Stimulated activated CD4-positive, alpha-beta T cell treated with anti-CD3 and anti-CD28 coated beads, Interleukin-15, amount 100 ng/mL, for 1 hour (primary cell): ENCODE measurements around the gene FAM135A.
"Not testable (repeated sequence)": the region's sequence is repeated elsewhere in the genome, so short reads cannot be mapped to it uniquely, and the experiment has no call there.

Experiments used
- DNase-seq, 2 donors: peaks; one replicate each; pipeline ENCODE4 v3.0.0-alpha.2; 2020; ENCODE audit warnings: low read depth in 1 of 2, low spot score in 1 of 2

The FAM135A gene

GRCh38 chr6:70396163-70396562 is 17.1 kb upstream of the FAM135A start:
- no peak for DNase-seq

DNA sequence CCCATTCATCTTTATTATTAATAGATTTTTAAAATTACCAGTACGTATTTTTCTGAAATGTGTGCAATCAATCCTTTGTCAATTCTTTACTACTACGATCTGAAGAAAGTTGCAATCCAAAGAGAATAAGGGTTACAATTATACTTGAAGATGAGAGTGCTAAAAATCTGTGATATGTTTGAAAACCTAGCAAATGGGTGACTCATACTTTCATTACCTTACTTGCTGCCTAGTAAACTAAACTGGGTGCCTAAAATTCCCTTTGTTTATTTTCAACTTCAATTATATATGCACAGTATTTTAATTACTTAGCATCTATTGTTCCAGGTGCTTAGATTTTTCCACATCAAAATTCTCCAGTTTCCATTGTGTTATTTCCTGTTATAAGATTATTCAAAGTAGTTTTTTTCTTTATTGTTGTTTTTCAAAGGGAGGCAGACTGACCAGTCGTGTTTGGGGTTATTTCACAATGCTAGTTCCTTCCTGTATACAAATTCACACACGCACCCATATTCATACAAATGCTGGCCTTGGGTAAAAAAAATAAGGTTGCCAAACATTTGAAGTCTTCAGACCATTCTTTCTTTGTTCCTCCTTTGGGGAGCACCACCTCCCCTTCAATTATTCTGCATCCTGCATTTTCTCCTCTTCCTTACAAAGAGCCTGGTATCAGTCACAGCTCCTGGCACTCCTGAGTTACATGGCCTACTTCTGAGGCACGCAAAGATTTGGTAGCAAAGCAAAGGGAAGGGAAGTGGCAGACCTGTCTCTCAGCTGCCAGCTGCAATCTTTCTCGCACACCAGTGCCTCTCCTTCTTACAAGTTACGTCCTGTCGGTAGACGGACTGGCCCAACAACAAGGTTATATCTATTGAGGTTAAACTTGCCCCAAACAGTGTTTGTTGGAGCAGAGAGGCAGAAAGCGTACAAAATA is 16.2 kb upstream of the FAM135A start:
- no peak for DNase-seq

GRCh38 chr6:70398783-70399728 is 14.3 kb upstream of the FAM135A start:
- no peak for DNase-seq

DNA sequence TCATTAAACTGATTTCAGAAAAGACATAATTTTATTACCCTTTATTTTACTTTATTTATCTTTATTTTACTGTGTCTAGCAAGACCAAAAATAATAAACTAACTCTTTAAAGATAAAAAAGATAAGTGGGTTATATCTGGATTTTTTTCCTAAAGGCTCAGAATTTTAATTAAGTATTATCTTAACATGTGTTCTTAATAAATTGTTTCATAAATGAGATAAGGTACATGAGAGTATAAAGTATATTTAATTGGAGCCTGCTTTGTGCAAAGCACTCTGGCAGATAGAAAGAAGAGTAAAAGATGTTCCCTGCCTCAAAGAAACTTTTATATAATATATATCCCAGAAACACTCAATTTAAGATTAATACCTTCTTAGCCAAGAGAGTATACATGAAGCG is 8.7 kb upstream of the FAM135A start:
- no peak for DNase-seq

DNA sequence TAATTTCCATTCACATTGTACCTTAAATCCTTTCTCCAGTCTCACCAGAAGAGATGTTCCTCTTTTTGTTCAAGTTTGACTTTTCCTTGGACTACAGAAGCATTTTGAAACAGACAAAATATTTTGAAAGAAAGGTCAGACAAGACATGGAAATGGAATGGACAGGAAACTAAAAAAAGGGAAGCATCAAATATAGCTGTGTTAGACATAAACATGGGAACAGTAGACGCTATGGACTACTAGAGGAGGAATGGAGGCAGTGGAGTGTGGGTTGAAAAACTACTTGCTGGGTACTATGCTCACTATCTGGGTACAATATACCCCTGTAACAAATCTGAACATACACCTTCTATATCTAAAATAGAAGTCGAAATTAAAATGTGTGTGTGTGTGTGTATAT is 4.1 kb upstream of the FAM135A start:
- no peak for DNase-seq

DNA sequence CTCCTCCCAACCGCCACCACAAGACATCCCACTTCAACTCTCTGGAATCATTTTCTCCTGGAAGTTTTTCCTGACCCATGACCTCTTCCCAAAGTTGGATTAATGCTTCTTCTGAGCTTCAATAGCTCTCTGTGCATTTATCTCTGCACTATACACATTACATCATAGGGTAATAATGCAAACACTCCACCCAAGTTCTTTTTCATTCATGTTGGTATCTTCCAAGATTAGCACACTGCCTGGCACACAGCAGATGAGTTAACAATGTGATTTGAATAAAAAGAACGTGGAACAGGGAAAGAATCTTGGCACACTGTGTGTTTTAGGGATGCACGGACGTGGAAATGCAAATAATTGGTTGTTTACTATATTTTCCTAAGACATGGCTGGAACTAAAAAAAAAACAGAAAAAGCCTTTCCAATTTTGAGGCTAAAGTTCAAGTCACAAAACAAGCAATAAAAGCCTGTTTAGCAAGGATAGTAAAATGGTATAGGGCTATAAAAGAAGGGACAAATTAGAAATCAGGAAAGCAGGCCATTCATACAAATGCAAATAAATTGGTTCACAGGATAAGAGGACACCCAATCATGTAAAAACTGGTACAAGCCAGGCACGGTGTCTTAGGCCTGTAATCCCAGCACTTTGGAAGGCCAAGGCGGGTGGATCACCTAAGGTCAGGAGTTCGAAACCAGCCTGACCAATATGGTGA is 1.6 kb upstream of the FAM135A start:
- DNase-seq: no peak

DNA sequence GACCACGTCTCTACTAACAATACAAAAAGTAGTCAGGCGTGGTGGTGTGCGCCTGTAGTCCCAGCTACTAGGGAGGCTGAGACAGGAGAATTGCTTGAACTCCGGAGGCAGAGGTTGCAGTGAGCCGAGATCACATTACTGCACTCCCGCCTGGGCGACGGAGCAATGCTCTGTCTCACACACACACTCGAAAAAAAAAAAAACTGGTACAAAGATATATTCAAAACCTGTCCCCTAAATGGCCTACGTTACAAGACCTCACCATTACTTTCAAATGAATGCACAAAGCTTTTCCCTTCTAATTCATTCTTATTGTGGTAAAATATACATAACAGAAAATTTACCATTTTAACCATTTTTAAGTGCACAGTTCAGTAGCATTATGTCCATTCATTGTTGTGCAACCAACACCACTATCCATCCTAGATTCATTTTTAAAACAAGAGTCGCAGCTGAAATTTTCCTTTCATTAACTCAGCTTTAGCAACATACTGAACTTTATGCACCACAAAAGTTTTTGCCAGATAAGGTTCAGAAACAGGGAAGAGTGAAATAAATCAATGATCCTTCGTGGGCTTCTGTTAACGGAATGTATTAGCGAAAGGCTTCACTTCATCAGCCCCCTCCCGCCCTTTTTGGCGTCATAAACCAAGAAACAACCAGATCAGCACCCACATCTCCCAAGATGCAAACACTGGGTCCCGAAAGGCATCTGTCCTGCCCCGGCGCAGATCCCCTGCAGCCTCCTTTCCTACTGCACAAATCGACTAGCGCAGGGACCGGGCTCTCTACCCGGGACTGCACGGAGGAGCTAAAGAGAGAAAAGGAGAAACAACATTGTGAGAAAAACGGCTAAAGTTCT is 825 bp upstream of the FAM135A start:
- DNase-seq: no peak

DNA sequence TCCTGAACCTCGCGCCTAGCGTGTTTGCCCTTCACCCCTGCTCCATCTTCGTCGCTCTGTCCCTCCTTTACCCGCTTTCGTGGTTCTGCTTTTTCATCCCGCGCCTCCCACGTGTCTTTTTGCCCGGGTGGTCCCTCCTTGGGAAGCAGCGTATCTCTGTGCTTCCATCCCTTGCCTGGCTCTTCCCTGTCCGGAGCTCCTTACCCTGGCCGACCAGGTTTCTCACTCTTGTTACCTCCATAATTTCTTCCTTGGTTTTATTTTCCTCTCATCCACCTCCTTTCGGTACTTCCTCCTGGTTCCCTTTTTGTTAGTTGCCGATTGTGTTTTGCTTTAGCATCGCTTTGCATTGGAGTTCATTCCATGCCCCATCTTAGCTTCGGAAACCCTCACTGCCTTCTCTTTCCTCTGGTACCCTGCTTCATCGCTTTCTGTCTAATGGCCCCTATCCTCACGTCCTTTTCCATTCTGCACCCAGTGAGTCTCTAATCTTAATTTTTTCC is 735 bp downstream of the FAM135A start:
- no peak for DNase-seq

DNA sequence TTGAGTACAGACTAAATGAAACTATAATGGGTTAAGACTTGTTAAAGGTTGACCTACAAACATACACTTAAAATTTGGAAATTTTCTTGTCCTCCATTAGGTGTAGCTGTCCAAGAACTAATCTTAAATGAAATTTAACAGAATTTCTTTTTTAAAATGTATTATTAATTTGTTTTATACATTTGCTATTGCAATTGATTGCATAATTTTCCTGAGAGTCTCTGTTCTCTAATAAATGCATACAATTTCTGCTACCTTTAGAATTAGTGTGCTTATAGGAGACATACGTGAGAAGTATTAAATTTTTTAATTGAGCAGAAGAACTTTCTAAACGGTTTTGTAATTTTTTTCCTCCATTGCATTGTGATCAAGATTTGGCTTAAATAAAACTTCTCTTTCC is 1.5 kb downstream of the FAM135A start:
- no peak for DNase-seq

DNA sequence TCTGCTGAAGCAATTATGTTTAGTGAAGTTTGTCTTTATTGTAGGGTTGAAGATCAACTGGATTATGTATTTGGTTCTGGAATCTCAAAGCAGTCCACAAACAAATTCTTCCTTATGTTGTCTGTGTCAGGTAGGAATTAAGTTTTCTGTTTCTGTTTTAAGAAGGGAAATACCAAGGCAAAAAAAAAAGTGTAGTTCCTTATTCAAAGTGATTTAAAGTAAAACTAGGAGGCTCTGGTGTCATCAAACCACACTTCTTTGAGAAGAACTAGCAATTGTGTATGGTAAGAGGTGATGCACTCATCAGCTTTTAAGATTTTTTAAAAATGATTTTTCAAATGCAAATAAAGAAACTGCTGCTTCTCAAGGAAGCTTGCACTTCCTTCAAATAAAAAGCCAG is 1.9 kb downstream of the FAM135A start:
- no peak for DNase-seq

- DNase-seq: no peak
These were observed 2.4 kb downstream of the FAM135A start for GRCh38 chr6:70415660-70416059.

- no peak for DNase-seq
These were observed 8.2 kb downstream of the FAM135A start for GRCh38 chr6:70421509-70421908.

DNA sequence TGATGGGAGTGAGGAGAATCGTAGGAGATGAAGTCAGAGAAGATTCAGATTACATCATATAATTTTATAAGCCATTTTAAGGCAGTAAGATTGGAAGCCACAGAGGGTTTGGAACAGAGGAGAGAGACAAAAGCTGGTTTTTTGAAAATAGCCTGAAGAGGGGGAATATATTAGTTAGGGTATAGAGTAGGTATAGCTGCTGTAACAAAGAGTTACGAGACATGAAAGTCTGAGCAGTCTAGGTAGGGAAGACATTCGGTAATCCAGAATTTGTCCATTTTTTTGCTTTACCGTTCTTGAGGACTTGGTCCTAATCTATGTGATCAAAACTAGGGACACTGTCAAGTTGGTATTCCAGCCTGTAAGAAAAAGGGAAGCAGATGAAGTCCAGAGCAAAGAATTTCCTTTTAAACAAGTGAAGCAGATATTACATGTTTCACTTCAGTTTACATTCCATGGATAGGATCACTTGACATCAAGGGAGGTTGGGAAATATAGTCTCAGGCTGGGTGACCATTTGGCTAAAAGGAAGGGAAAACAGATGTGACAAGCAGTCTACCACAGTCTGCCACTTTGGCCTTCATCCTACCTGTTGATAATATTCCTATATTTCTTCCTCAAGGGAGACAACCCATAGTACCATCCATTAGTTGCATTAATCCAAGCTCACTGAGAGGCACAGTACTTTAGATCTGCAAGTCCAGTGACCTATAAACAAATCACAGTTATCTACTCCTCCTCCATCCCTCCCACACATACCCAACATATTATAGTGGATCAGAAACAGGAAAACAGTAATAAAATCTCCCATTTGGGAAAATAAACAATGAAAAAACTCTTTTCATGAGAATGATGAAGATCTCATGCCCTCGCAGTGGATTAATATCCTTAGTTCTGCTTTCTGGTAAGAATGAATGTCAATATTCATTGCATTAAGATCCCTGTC is 10.2 kb downstream of the FAM135A start:
- no peak for DNase-seq

GRCh38 chr6:70424291-70424690 is 11.0 kb downstream of the FAM135A start:
- no peak for DNase-seq

DNA sequence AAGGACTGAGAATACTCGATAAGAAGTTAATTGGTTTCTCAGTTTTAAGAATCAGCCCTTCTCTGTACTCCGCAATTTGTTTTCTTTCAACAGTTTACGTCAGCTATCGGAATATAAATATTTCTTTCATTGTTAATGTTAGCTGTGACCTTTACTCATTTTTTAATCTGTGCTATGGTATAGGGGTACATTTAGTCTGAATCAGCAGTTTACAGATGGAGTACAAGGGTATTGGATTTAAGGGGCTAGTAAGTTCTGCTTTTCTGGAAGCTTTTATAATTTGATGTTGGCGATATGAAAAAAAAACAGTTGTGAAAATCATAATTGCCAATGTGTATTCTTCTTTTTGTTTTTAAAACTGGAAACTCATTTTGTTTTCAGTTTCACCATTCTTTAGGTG is 23.0 kb downstream of the FAM135A start:
- DNase-seq: no peak

- DNase-seq: no peak
These were observed 31.7 kb downstream of the FAM135A start for GRCh38 chr6:70445001-70445400.

DNA sequence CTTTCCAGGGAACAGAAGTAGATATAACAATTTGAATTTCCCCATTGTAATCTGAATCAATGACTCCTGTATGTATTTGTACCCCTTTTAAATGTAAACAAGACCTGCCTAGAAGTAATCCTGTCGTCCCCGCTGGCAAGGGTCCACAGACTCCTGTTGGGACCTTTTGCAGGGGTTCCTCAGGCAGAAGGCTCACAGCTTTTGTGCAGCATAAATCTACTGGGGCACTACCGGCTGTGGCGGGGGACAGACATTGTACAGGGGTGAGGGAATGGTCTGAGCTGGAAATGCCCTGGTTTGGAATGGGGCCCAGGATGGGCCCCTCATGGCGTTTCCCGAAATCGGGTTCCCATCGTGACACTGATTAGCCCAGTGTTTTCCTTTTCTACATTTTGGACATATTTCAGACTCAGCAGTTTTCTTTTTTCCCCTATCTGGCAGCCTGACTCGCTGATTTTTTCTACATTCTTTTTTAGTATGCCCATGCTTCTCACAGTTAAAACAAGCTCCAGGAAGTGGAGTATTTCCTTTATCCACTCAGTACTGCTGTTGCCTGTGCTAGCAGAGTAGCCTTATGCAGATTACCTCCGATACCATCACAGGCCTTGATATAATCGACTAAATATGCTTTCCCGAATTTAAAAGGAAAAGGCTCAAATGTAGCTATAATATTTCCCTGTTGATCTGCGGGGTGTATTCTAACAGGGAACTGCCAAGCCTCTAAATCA is 34.2 kb downstream of the FAM135A start:
- not testable (repeated sequence) for DNase-seq

- DNase-seq: not testable (repeated sequence)
These were observed 40.6 kb downstream of the FAM135A start for GRCh38 chr6:70453899-70454298.
